GM19328 (cell line): ENCODE results near the gene ADAP1.
A peak's percentile ranks its signal among the peaks of the same experiment; 100 is the strongest.
"Not testable (repeated sequence)": the region's sequence is repeated elsewhere in the genome, so short reads cannot be mapped to it uniquely, and the experiment has no call there.

Source experiments
- ATAC-seq: cut with Tn5 transposase; IDR thresholded peaks from one replicate; pipeline ENCODE4 v1.9.1; 2021; ENCODE audit warnings: mild to moderate bottlenecking, moderate library complexity; ENCODE audit not compliant: unreplicated experiment

Gene ADAP1

DNA sequence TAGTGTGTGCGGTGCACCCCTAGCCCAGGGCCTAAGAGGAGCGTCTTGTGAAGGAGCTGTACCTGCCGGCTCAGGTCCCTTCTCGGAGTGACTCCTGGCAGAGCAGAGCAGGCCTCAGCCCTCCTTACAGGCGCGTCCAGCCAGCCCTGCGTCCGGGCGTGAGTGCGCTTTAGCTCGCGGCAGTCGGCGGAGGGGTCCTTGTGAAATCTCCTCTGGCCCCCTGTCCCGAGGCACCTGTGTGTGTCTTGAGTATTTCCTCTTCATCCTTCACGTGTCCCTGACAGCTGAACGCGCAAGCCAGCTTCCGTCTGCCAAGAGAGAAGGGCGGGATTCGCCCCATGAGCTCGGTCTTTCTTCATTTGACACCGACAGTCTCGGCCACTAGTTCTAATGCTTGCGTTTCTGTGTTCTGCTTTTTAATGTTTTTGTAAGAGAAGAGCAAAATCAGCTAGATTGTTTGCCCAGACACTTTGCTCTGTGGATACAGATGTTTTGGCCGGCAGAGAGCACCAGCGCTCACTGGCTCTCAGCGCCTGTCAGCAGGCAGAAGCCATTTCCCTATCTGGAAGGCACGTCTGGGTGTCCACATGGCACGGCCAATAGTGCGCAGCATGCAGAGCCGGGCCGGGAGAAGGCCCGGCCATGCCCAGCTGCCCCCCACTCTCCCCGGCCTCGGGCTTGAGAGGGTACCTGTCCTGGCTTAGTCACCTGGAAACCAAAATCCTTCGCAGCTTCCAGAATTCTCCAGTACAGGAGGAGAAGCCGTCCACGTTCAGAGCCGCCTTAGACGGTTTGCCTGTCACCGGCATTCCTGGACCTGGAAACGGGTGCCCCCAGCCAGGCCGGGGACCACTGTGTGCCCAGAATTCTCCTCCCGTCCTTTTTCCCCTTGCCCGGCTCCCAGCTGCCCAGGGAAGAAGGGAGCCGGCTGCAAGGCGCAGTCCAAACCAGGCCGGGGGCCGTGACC is 71.1 kb downstream of the ADAP1 start:
- no peak for ATAC-seq

DNA sequence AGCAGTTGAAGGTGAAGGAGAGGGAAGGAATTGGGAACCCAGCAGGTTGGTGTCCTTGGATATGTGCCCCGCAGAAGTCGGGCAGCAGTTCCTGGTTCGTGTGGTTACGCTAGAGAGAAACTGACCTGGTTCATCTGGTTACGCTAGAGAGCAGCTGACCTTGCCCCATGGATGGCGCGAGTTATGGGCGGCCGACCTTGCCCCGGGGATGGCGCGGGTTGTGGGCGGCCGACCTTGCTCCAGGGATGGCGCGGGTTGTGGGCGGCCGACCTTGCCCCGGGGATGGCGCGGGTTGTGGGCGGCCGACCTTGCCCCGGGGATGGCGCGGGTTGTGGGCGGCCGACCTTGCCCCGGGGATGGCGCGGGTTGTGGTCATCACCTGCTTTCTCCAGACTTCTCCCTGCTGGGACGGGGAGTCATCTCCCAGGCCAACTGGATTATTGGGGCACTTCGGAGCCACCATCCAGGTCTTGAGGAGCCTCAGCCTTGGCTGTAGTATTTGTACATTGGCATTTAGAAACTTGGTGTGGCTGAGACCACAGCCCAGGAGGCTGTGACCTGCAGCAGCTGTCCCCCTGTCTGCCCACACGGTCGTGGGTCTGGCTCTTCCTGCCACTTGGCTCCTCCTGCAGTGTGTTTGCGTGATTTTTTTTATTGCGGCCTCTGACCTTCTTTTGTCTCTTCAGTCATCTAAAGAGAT is 72.0 kb downstream of the ADAP1 start:
- ATAC-seq = no peak

DNA sequence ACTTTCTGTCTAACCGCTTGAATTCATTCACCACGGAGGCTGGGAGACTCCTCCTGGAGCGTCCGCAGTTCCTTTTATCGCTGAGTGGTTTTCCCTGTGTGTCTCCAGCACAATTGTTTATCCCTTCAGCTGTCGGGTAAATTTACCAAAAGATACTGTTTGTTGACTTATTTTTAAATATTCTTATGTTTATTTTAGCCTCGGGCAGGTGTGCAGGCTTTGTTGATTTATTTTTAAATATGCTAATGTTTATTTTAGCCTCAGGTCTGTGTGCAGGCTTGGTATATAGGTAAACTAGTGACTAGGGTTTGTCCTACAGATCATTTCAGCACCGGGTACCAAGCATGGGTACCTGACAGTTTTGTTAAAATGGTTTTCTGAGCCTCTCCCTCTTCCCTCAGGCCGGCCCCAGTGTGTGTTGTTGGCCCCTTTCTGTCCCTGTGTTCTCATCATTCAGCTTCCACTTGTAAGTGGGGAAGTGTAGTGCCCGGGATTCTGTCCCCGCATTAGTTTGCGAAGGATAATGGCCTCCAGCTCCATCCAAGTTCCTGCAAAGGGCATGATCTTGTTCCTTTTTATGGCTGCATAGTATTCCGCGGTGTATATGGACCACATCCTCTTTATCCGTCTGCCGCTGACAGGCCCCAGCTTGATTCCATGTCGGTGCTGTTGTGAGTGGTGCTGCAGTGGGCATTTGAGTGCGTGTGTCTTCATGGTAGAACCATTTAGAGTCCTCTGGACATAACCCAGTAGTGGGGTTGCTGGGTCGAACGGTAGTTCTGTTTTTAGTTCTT is 72.8 kb downstream of the ADAP1 start:
- ATAC-seq = no peak

DNA sequence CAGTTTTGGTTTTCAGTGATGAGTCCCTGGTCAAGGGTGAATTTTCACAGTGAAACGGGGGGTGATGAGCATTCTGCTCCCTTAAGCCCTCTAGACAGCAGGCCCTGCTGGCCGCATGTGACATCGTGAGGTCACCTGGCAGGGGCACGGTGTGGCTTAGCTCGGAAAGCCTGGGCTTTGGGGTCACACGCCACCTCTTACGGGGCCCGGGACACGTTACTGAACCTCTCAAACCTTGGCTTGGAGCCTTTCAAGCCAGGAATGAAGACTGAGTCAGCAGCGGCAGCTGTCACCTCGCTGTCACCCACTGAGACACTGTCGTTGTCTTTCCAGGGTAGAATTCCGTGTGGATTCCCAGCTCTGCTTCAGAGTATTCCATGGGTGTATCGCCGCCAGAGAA is 74.0 kb downstream of the ADAP1 start:
- no peak for ATAC-seq

DNA sequence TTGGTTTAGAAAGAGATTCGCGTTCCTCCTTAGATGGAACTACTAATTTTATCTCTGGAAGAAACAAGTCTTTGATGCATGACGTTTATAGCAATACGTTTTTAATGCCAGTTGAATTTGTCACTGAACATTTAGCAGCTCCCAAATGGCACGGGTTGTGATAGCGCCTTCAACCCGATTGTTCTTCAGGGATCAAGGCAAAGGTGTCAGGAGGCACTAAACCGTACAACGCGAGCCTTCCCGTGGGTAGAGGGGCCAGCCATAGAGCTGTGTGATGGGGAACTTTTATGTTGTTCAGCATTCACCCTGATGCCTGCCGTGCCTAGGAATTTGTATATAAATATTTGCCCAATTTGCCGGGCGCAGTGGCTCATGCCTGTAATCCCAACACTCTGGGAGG is 74.8 kb downstream of the ADAP1 start:
- ATAC-seq = no peak

DNA sequence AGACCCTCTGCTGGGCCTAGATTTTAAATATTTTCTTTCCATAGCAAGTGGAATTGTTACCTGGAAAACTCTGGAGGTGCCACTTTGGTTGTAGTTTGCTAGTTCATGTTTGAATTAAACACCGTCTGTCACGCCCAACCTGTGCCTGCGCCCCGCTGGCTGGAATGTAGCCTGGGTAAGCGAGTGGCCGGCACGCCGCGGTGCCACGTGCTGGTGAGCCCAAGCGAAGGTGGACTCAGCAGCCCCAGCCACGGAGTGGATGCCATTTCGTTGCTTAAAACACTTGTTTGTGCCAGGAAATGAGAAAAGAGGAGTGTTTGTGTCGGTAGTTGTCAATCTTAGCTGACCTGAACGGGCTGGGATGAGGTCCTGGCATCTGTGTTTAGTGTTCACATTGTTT is 75.4 kb downstream of the ADAP1 start:
- ATAC-seq = no peak

DNA sequence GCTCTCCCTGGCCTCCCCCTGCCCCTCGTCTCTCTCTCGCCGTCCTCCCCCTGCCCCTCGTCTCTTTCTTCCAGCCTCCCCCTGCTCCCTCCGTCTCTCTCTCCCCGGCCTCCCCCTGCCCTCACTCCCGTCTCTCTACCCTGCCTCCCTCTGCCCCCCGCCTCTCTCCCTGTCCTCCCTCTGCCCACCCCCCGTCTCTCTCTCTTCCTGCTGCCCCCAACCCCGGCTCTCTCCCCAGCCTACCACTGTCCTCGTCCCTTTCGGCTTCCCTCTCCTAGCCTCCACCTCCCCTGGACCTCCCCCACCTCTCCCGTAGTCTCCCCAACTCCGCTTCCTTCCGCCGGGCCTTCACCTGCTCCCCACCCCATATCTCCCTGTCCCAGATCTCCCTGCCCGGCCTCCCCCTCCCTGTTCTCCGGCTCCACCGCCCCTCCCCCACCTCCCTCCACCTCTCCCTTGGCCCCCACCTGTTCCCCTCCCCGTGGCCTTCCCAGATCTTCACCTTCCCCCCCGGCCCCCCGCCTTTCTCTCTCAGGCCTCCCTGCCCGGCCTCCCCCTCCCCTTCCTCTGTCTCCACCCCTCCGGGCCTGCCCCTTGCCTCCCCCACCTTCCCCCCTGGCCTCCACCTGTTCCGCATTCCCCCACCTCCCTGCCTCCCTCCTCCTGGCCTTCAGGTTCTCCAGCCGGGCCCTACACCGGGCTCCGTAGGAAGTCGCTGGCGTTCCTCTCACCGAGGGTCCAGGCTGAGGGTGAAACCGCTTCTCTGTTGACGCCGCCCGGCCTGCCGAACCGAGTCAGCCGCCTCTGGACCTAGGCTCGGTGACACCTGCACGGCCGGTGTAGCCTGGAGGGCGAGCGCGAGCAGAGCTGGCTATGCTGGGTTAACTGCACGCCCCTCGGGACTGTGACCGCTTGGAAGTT is 76.9 kb downstream of the ADAP1 start:
- ATAC-seq = no peak

DNA sequence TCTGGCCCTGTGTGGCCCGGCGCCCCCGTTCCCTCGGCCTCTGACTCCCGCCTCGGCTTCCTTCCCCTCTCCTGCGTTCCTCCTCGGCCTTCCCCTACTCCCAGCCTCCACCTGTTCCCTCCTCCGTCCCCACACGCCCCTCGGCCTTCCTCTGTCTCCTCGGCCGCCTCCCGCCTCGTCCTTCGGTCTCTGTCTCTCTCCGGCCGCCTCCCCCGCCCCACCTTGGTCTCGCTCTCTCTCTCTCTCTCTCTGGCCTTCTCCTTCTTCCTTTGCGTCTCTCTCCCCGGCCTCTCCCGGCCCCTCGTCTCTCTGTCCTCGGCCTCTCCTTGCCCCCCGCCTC is 77.5 kb downstream of the ADAP1 start:
- peak; percentile 24 for ATAC-seq

DNA sequence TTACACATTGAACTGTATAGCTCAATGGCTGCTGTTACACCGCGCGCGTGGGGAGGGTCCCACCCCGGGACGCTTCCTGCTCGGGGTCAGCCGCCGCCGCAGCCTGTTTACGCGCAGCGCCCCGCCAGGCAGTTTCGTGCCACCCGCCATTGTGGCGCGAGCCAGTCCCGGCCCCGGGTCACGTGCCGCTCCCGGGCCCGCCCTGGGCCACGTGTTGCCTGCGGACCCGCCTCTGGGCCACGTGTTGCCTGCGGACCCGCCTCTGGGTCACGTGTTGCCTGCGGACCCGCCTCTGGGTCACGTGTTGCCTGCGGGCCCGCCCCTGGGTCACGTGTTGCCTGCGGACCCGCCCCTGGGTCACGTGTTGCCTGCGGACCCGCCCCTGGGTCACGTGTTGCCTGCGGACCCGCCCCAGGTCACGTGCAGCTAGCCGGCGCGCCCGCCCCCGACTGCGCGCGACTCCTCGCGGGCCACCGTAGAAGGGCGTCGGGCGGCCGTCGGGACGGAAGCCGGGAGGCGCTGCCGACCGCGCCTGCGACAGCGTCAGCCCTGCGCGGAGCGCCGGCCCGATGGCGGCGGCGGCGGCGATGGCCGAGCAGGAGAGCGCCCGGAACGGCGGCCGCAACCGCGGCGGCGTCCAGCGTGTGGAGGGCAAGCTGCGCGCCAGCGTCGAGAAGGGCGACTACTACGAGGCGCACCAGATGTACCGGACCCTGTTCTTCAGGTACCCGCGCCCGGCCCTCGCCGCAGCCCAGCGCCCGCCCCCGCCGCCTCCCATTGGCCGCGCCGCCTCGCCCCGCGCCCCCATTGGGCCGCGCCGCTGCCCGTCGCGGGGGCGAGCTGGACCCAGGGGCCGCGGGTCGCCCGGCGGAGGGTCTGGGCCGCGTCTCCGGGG is 78.2 kb downstream of the ADAP1 start, which contains the start of gene GET4:
Gene GET4, plus strand, starts transcription at position 478 of the 895 bp plus-strand sequence. Its CDS starts 92 bp downstream, at position 570.
- peak; percentile 78 for ATAC-seq

DNA sequence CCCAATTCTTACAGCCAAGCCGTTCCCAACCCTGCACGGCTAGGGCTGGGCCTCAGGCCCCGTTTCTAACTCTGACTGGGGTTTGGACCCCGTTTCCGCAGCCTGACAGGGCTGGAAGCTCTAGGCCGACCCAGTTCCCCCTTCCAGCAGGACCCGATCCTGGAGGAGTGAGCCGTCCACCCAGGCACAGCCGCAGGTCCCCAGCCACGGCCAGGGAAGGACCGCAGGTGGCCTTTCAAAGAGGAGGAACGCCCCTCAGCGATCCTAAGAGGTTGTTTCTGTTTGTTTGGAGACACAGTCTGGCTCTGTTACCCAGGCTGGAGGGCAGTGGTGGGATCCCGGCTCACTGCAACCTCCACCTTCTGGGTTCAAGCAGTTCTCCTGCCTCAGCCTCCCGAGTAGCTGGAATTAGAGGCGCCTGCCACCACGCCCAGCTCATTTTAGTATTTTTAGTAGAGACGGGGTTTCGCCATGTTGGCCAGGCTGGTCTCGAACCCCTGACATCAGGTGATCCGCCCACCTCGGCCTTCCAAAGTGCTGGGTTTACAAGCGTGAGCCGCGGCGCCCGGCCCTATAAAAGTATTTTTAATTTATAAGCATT is 78.9 kb downstream of the ADAP1 start:
- no peak for ATAC-seq

DNA sequence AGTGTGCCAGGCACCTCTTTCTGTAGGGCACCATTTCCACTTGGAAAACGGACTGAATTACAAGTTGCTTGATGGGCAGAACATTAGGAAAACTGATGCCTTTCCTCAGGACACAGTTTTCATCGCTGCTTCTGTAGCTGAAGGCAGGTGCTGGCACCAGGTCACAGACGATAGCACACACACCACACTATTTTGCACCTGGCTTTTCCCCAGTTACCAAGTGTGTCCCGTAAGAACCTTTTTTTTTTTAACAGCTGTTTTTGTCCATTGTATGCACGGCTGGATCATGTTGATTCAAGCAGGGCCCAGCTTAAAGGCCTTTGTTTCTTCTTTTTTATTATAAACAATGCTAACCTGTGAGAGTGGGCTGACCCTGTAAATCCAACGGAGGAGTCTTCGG is 79.4 kb downstream of the ADAP1 start:
- ATAC-seq = no peak

DNA sequence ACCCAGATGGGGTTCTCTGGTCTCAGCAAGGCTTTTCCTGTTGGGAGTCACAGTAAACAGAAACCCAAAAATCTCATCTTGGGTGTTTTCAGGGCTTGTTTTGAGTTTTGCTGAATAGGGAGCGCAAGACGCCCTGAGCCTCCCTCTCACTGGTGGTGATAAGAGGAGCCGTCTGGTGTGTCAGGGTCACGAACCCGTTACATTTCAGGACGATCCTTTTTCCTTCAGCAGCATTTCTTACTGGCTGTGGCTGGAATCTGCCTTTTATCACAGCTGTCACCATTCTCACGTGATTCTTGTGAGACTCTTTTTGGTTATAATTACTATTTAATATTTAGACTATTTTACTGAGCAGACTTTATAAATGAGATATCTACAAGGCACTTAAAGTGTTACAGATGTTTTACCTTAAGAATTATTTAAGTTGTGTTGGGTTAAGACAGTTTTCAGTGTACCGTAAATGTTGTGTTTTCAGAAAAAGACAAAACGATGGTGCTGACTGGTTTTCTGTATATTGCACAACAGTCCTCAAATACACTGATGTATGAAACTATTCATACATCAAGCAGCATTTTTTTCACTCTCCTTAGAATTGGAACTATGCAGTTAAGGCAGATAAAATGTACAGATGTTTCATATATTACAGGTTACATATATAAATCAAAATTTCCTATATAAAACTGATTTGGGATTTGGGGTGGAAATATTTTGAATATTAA is 80.3 kb downstream of the ADAP1 start:
- no peak for ATAC-seq

DNA sequence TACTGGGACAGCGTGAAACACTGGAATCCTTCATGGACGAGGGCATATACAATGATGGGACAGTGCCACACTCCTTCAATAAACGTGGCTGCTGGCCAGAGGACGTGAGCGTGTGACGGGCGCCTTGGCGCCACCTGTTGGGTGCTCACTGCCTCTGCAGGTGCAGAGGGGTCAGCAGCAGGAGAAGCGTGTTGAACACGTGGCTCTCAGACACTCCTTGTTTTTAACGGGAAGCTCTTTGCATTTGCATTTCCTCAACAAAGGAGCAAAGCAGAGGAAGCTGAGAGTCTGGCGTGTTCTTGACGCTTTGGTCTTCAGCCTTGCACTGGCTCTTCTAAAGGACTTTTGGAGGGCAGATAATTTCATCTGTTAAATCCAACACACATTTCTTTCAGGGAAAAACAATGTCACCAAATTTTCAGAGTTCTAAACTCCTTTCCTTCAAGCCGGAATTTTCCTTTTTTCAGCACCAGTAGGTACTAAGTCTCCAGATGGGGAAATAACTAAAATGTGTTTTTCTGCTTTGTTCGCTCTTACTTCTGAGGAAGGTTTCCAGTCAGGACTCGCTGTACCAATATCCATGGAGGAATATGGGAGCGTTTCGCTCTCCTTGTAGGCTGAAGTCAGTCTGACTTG is 81.0 kb downstream of the ADAP1 start:
- no peak for ATAC-seq

DNA sequence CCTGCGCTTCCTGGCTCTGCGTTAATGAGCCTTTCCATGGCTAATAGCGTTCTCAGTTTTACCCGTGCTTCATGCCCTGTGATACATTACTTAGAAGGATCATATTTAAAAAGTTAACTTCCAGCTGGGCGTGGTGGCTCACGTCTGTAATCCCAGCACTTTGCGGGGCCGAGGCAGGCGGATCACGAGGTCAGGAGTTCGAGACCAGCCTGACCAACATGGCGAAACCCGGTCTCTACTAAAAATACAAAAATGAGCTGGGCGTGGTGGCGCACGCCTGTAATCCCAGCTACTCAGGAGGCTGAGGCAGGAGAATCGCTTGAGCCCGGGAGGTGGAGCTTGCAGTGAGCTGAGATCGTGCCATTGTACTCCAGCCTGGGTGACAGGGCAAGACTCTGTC is 81.8 kb downstream of the ADAP1 start:
- ATAC-seq = not testable (repeated sequence)

DNA sequence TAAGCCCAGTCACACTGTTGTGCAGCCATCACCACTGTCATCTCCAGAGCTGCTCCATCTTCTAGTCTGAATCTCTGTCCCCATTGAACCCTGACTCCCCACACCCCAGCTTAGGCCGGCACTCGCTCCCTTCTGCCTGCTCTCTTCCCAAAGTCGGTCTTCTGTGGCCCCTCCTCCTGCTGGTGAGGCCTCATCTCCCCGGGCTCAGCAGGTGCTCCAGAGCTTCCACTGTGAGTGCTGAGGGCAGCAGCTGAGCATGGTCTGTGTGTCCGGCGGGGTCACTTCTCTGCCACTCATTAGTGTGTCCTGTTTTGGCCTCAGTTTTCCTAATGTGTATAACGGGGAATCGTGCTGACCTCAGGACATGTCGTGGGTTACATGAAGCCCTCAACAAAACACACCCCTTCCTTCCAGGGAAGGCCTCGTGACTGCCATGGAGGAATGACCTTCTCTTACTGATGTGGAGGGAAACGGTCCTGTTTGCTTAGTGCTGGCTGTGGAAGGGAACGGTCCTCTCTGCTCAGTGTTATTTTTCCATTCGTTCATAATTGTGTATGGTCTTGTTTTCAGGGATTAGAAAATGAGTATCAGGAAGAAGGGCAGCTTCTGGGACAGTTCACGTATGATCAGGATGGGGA is 82.5 kb downstream of the ADAP1 start:
- ATAC-seq = no peak

DNA sequence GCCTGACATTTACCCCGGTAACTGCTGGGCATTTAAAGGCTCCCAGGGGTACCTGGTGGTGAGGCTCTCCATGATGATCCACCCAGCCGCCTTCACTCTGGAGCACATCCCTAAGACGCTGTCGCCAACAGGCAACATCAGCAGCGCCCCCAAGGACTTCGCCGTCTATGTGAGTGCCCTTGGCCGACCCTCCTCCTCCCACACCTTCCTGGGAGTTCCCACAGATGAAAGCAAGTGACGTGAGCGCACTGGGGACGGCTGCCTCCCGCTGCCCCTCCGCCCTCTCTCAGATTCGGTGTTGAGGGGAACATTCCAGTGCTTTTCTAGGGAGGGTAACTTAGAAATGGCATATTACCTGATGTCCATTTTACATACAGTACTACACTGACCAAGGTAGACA is 85.1 kb downstream of the ADAP1 start:
- no peak for ATAC-seq

DNA sequence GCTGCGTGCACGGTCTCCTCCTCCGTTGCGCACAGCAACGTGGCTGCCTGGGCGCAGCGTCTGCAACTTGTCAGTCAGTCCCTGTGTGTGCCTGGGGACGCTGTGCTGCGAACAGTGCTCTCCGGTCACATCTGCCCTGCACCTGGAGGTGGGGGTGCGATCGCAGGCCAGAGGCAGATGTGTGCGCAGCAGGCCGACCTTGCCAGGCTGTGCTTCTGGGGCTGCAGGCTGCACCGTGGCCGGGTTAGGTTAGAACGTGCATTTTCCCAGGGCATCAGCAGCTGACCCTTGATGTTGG is 86.3 kb downstream of the ADAP1 start:
- ATAC-seq = no peak
